Left ventricle myocardium inferior (tissue), 1 donor: ENCODE measurements around the gene ACTN4. TPM values are rescaled to one million over a fixed set of nuclear protein-coding genes. Genes with fewer than 3 reads are reported as not detected.

ENCODE experiments used
- DNase-seq: peaks from one replicate; pipeline ENCODE4 v3.0.0-alpha.2; 2020
- H3K27ac ChIP-seq: fragments of 200-600 bp; replicated peaks from 2 replicates; pipeline ENCODE4 v1.8.0; 2021
- H3K27me3 ChIP-seq: fragments of 200-600 bp; 2 replicates; pipeline ENCODE4 v1.8.0; 2021; ENCODE audit warnings: low read depth
- H3K36me3 ChIP-seq: fragments of 200-600 bp; 2 replicates; pipeline ENCODE4 v1.8.0; 2021
- H3K4me1 ChIP-seq: fragments of 200-600 bp; 2 replicates; pipeline ENCODE4 v1.8.0; 2021
- H3K4me3 ChIP-seq: fragments of 200-600 bp; 2 replicates; pipeline ENCODE4 v1.8.0; 2021; ENCODE audit warnings: mild to moderate bottlenecking, moderate library complexity
- H3K9me3 ChIP-seq: fragments of 200-600 bp; replicated peaks from 2 replicates; pipeline ENCODE4 v1.8.0; 2021
- intact Hi-C: fragments of 100-400 bp; cut with micrococcal nuclease; formaldehyde crosslinking; loops from one replicate; pipeline ENCODE4 v1.11.0; 2022
- total RNA-seq: library from RNA; stranded (reverse); fragmentation: NEBNext Ultra II Directional; extraction: Animal tissue kit (Norgen Biotek cat#: 25700); gene quantifications from one replicate; pipeline ENCODE4 v1.2.1, GENCODE V29; 2021
- TF ChIP-seq, protein P1 (sequence below): fragments of 200-600 bp; IDR thresholded peaks from 2 replicates; pipeline ENCODE4 v1.8.0; 2021; ENCODE audit warnings: antibody characterized with exemption, mild to moderate bottlenecking, borderline replicate concordance
- donor health status: DM: no; HTN: yes; CAD: no; lungs with severe emphysema.

The ACTN4 gene
- total RNA-seq, 1 donor from 2014 or later, result 111 TPM

GRCh38 chr19:38727868-38728660 lies 80.6 kb downstream of the ACTN4 start:
- peak; percentile 50 for DNase-seq

DNA sequence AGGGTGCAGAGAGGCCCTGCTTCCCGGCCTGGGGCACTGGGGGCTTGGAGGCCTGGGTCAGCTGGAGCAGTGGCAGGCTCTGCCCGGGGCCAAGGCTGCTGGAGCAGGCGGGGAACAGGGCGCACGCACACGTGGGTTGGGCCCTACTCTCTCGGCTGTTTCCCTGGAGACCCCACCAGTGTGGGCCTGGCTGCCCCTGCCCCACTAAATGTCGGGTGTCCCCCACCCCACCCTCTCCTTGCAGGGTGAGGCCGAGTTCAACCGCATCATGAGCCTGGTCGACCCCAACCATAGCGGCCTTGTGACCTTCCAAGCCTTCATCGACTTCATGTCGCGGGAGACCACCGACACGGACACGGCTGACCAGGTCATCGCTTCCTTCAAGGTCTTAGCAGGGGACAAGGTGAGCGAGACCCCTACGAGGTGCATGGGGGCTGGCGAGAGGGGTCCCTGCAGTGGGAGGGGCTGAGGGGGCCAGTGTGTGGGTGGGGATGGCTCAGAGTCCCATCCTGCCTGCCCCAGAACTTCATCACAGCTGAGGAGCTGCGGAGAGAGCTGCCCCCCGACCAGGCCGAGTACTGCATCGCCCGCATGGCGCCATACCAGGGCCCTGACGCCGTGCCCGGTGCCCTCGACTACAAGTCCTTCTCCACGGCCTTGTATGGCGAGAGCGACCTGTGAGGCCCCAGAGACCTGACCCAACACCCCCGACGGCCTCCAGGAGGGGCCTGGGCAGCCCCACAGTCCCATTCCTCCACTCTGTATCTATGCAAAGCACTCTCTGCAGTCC lies 81.5 kb downstream of the ACTN4 start:
- Histone ChIP-seq H3K36me3 (peaks cover 78% of the 10 kb centered on the region), H3K9me3 (no peaks in the 10 kb centered on the region)
- intact Hi-C loops, result no loop called here

More at GRCh38 chr19:38727868-38728660, 80.6 kb downstream of the ACTN4 start:
- Histone ChIP-seq H3K4me1 (peaks cover 82% of the 10 kb centered on the region), H3K36me3 (peaks cover 87% of the 10 kb centered on the region), H3K9me3 (no peaks in the 10 kb centered on the region), H3K27me3 (no peaks in the 10 kb centered on the region), H3K4me3 (peak overlapping the region; percentile 14), H3K27ac (peak overlapping the region; percentile 91)
- TF ChIP-seq, protein P1, sequence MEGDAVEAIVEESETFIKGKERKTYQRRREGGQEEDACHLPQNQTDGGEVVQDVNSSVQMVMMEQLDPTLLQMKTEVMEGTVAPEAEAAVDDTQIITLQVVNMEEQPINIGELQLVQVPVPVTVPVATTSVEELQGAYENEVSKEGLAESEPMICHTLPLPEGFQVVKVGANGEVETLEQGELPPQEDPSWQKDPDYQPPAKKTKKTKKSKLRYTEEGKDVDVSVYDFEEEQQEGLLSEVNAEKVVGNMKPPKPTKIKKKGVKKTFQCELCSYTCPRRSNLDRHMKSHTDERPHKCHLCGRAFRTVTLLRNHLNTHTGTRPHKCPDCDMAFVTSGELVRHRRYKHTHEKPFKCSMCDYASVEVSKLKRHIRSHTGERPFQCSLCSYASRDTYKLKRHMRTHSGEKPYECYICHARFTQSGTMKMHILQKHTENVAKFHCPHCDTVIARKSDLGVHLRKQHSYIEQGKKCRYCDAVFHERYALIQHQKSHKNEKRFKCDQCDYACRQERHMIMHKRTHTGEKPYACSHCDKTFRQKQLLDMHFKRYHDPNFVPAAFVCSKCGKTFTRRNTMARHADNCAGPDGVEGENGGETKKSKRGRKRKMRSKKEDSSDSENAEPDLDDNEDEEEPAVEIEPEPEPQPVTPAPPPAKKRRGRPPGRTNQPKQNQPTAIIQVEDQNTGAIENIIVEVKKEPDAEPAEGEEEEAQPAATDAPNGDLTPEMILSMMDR, result no peak
- intact Hi-C loops, result no loop called here

GRCh38 chr19:38729653-38730469 lies 82.4 kb downstream of the ACTN4 start:
- intact Hi-C loops, result no loop called here
- Histone ChIP-seq H3K27ac (peak overlapping the region; percentile 91), H3K36me3 (peaks cover 69% of the 10 kb centered on the region), H3K4me1 (peaks cover 88% of the 10 kb centered on the region), H3K27me3 (no peaks in the 10 kb centered on the region), H3K9me3 (no peaks in the 10 kb centered on the region), H3K4me3 (no peak overlapping the region)
- peak; percentile 72 for DNase-seq
- TF ChIP-seq, protein P1, result peak; percentile 86

More for the DNA sequence above, 81.5 kb downstream of the ACTN4 start:
- peaks cover 82% of the 10 kb centered on the region for H3K4me1 ChIP-seq
- H3K27me3 ChIP-seq, result no peaks in the 10 kb centered on the region
- peak overlapping the region; percentile 91 for H3K27ac ChIP-seq
- no peak overlapping the region for H3K4me3 ChIP-seq
- TF ChIP-seq, protein P1, result no peak
- DNase-seq, result peak; percentile 27

GRCh38 chr19:38730470-38730730 lies 83.0 kb downstream of the ACTN4 start:
- peaks cover 63% of the 10 kb centered on the region for H3K36me3 ChIP-seq
- H3K27ac ChIP-seq, result peak overlapping the region; percentile 91
- DNase-seq, result no peak
- intact Hi-C loops, result no loop called here
- H3K4me1 ChIP-seq, result peaks cover 87% of the 10 kb centered on the region
- TF ChIP-seq, protein P1, result no peak
- no peaks in the 10 kb centered on the region for H3K9me3 ChIP-seq
- H3K4me3 ChIP-seq, result no peak overlapping the region
- H3K27me3 ChIP-seq, result no peaks in the 10 kb centered on the region
